Stimulated activated CD4-positive, alpha-beta T cell treated with anti-CD3 and anti-CD28 coated beads, Interleukin-4, amount 100 ng/mL, for 24 hours (primary cell): ENCODE measurements around the gene USP44.
A peak's percentile ranks its signal among the peaks of the same experiment; 100 is the strongest.
"Not testable (repeated sequence)": the region's sequence is repeated elsewhere in the genome, so short reads cannot be mapped to it uniquely, and the experiment has no call there.

Source experiments
- DNase-seq: peaks from one replicate; pipeline ENCODE4 v3.0.0-alpha.2; 2020

USP44 gene

DNA sequence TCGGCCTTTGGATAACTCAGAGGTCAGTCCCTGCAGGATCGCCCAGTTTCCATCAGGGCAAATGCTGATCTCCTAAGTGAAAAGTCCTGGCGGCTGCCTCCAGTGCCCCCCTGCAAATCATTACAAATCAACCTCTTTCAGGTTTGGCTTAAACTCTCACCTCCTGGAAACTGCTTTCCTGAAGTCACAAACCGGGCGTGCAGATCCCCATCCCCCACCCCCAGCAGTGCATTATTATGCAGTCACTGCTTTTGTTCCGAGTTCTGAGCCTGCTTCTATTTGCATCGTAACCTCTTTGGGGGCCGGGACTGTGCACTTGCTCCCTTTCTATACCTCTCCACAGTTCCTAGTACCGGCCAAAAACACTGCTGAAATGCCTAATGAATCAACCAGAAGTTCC, at the start of gene USP44:
Gene USP44 (minus strand): TSS at position 172 of the 400 bp plus-strand sequence. CDS start 17,220 bp downstream, outside the sequence.
- DNase-seq = peak; percentile 10

DNA sequence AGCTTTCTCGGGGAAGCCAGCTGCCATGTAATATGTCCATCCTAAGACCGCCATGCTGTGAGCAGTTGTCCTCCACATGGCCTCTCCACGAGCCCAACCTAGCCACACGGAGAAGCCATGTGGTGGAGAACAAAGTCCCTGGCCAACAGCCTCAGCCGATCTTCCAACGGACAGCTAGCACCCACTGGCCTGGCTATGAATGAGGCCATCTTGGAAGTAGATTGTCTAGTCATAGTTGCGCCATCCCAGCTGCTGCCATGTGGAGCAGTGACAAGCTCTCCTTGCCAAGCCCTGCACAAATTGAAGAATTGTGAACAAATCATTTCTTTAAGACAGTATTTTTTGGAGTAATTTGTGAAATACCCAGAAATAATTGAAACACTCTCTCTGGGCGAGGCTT, 49.3 kb upstream of the USP44 start:
- DNase-seq = no peak

- DNase-seq = no peak
Observed at GRCh38 chr12:95599880-95600279, 48.6 kb upstream of the USP44 start.

DNA sequence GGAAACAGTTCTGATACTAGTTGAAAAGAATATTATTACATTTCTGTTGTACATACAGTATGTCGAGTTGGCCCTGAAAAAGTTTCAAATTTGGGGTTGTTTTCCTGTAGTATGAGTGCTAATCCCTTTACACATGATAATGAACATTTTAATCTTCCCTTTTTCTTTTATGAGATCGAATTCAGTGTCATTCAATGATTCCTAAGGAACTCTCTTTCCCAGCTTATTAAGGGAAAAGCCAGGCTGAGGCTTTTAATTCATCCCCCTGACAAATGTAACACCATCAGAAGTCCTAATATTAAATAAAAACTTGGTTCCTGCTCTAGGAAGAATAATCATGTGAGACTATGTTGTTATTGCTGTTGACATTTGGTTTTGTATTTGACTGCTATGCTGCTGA, 42.9 kb upstream of the USP44 start:
- no peak for DNase-seq

DNA sequence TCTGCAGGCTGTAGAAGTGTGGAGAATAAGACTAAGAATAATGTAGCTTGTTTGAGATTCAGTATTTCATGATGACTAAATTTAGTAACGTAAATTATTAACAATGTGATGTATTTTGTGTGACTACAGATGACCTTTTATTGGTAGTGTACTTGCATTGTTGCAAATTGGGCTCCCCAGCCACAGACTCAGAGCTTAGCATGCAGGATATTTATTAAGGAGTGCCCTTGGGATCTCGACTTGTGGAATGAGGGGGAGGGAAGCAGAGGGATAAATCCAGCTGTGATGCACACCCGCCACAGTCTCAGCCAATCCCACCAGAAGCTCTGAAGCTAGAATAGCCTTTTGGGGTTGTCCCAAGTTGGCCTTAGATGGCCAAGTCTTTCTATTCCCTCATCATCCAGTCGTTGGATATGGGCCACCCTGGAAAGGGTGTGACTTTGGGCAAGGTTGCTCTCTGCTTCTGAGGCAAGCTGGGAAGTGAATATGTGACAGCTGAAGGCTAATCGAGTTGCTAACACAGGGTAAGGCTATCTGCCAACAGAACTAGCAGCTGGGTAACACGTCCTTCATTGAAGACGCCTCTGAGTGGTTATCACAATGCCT, 42.1 kb upstream of the USP44 start:
- DNase-seq = no peak

DNA sequence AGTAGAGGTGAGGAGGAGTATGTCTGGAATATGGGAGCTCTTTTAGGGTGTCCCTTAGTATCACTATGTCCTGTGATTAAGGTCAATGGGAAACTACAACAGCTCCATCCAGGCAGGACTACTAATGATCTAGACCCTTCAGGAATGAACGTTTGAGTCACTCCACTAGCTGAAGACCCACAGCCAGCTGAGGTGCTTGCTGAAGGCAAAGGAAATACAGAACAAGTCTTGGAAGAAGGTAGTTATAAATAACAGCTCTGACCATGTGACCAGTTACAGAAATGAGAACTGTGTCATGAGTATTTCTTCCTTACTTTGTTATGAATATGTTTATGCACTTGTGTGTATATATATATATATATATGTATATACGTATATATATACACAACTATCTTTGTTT, 40.5 kb upstream of the USP44 start:
- no peak for DNase-seq

- DNase-seq = no peak
Observed at GRCh38 chr12:95590775-95591174, 39.5 kb upstream of the USP44 start.

- DNase-seq = no peak
Observed at GRCh38 chr12:95583933-95584332, 32.7 kb upstream of the USP44 start.

DNA sequence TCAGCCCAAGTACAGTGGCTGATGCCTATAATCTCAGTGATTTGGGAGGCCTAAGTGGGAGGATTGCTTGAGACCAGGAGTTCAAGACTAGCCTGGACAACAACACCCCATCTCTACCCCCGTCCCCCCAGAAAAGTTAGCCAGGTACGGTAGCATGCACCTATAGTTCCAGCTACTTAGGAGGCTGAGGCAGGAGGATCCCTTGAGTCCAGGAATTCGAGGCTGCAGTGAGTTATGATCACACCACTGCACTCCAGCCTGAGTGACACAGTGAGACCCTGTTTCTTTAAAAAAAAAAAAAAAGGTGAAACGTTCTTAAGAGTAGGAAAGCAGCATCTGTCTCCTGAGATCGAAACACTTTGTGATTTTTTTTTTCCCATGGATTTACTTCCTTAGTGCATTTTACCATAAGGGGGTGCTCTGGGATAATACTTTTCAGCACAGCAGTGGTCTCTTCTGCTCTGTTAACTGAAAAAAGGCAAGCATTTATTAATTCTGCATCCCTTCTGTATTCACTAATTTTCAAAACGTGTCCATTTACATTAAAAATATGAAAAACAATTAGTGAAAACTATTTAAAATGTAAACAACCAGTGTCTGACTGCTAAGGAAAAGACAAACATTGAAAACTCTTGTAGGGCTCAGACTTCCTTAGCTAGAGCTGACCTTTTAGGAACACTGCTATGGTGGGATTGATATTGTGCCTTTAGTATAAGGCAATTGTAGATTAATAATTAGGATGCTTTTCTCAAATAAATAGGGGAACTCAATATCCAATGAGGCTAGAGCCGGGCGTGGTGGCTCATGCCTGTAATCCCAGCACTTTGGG, 31.2 kb upstream of the USP44 start:
- DNase-seq = no peak

GRCh38 chr12:95577820-95578219, 26.5 kb upstream of the USP44 start:
- DNase-seq = no peak

- DNase-seq = no peak
Observed at GRCh38 chr12:95574799-95575452, 23.6 kb upstream of the USP44 start.

DNA sequence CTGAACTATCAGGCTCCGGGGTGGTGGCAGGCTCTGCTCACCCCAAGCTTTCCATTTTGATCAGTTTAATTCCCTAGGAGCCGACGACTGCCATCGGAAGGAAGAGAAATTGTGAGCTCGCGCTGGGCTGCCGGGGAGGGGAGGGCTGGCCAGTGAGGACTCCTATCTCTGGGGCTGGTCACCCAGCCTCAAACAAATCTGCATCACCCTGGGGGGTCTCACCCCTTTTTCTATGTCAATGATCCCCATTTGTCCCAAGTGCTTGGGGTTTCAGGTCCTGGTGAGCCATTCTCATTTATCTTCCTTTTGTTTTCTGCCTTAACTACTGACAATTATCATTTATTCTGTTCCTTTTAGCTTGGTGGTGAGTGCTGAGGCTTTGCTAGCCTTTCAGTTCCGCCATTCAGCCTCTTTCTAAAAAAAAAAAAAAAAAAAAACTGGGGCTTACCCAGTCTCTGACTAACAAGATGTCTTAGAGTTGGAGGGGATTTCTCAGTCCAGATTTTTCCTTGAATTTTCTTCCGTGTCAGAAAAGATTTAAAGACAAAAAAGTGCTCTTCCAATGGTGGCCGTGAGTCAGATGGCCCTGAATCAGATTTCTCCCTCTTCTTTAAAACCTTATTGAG, 22.8 kb upstream of the USP44 start:
- DNase-seq = no peak

- DNase-seq = no peak
Observed at GRCh38 chr12:95571369-95571768, 20.1 kb upstream of the USP44 start.

DNA sequence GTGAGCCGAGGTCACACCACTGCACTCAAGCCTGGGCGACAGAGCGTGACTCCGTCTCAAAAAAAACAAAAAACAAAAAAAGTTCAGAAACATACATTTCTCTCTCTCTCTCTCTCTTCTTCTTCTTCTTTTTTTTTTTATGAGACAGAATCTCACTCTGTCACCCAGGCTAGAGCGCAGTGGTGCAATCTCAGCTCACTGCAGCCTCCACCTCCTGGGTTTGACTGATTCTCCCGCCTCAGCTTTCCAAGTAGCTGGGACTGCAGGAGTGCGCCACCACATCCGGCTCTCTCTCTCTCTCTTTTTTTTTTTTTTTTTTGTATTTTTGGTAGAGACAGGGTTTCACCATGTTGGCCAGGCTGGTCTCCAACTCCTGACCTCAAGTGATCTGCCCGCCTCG, 16.8 kb upstream of the USP44 start:
- DNase-seq = not testable (repeated sequence)

DNA sequence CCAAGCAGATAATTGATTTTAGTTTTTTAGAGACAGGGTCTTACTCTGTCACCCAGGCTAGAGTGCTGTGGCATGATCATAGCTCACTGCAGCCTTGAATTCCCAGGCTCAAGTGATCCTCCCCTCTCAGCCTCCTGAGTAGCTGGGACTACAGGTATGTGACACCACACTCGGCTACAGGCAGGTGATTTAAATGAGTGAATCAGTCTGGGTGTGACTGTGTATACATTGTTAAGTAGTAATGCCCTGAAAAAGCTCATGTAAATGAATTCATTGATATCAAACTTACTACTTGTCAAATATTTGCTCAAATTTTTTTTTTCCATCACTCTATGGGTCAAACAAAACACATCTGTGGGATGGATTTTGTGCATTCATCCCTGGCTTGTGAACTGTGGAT, 6.3 kb upstream of the USP44 start:
- DNase-seq = no peak

GRCh38 chr12:95554532-95555071, 3.3 kb upstream of the USP44 start:
- DNase-seq = no peak

GRCh38 chr12:95553197-95553943, 2.1 kb upstream of the USP44 start:
- DNase-seq = no peak

GRCh38 chr12:95551913-95552516, 739 bp upstream of the USP44 start:
- no peak for DNase-seq

- DNase-seq = no peak
Observed at GRCh38 chr12:95549392-95550084, 1.7 kb downstream of the USP44 start.

DNA sequence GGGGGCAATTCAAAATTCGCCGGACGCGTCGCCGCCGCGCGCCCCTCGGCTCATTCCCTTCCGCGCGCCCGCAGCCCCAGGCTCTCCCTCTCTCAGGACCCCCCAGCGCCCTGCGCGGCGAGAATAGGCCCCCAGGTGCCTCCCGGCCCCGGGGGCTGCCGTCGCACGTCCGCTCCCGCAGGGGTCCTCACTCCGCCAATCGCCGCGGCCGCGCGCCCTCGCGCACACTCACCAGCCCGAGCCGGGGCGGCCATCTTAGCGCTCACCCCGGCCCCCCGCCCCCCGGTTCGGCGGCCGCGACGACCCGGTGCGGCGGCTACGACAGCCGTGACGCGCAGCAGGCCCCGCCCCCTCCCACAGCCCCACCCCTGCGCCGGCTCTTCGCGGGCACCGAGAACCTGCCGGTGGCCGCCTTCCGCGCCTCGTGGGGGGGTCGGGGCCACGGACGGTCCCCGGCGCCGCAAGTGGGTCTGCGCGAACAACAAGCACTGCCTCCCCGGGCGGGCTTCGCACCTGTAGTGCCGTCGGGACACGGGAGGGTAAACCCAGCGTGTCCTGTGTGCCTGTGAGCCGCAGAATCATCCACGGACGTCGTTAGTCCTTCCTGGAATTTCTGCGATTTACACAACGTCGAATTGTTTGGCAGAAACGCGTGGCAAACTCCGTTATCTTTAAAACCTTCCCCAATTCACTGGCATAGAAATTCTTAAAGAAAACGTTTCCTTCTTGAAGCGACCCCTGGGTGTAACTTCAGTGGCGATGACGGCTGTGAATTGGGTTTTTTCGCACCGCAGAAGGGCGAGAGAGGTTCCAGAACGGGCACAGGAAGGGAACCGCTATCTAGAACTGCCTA, 2.5 kb downstream of the USP44 start:
- peak; percentile 71 for DNase-seq
